ENCODE results near the gene LRRC23.
A peak's percentile ranks its signal among the peaks of the same experiment; 100 is the strongest.

- TF ChIP-seq POLR2A (IDR thresholded peaks at IDR 0.05; ENCODE audit: low read depth) (peak; percentile 94), CTCF (IDR thresholded peaks at IDR 0.05) (no peak)
Measured at GRCh38 chr12:6943722-6944380, 39.2 kb downstream of the LRRC23 start, which contains the start of the genes C12orf57 and RNU7-1.
